ENCODE data around the gene TMEM222. TPM values are rescaled to one million over a fixed set of nuclear protein-coding genes. Genes with fewer than 3 reads are reported as not detected.

The TMEM222 gene, protein sequence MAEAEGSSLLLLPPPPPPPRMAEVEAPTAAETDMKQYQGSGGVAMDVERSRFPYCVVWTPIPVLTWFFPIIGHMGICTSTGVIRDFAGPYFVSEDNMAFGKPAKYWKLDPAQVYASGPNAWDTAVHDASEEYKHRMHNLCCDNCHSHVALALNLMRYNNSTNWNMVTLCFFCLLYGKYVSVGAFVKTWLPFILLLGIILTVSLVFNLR
- total RNA-seq: 10 to 100 TPM; 22.0 to 25.4 TPM

DNA sequence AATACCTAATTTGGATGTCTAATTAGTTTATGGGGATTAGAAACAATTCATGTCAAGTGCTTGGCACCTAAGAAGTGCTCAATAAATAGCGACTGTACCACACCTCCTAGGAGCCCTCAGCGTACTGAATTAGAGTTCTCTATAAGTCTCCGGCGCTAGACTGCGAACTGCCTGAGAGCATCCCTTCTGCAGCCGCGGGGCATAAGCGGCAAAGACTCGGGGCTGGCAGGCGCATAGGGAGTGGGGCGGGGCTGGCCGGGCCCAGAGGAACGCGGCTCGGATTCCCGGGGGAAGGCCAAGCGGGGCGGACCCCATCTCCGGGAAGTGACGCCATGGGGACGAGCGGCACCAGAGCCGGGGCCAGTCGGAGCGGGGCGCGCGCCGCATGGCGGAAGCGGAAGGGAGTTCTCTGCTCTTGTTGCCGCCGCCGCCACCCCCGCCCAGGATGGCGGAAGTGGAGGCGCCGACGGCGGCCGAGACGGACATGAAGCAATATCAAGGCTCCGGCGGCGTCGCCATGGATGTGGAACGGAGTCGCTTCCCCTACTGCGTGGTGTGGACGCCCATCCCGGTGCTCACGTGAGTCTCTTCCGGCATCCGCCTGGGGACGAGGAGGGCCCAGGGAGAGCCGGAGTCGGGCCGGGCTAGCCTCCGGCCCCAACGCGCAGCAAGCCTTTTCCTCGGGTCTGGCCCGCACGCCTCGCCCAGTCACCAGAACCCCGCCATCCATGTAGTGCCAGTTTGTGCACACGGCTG lies at the start of gene TMEM222:
TMEM222 (plus strand) TSS at position 351 of the 756 bp plus-strand sequence; CDS start at position 386, 35 bp downstream.
- CTCF ChIA-PET: interaction anchor here (0.9 to 3.1 kb wide), 10 partner anchors 10 to 347 kb away, joined by 3 to 39 read pairs (median 5); no protein-coding TSS in a partner anchor
- H3K27ac Mint-ChIP-seq: peak within 1 kb of the TSS; percentile 95
- intact Hi-C loops (cut with micrococcal nuclease): no loop called here
- ATAC-seq: peak; percentile 98
- H3K4me1 Mint-ChIP-seq (ENCODE audit: low read depth): peaks cover 39% of the 10 kb centered on the region
- TF ChIP-seq, protein P1, sequence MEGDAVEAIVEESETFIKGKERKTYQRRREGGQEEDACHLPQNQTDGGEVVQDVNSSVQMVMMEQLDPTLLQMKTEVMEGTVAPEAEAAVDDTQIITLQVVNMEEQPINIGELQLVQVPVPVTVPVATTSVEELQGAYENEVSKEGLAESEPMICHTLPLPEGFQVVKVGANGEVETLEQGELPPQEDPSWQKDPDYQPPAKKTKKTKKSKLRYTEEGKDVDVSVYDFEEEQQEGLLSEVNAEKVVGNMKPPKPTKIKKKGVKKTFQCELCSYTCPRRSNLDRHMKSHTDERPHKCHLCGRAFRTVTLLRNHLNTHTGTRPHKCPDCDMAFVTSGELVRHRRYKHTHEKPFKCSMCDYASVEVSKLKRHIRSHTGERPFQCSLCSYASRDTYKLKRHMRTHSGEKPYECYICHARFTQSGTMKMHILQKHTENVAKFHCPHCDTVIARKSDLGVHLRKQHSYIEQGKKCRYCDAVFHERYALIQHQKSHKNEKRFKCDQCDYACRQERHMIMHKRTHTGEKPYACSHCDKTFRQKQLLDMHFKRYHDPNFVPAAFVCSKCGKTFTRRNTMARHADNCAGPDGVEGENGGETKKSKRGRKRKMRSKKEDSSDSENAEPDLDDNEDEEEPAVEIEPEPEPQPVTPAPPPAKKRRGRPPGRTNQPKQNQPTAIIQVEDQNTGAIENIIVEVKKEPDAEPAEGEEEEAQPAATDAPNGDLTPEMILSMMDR (IDR thresholded peaks at IDR 0.05): no peak
- no peaks in the 10 kb centered on the region for H3K9me3 Mint-ChIP-seq
- POLR2A ChIA-PET: interaction anchor here (0.7 to 1.8 kb wide), 5 partner anchors 10 to 60 kb away, joined by 3 to 5 read pairs (median 4); partner anchors contain the start of genes CD164L2 and SYTL1
- peaks cover 27% of the 10 kb centered on the region for H3K36me3 Mint-ChIP-seq (ENCODE audit: low read depth)
- H3K27me3 Mint-ChIP-seq: no peaks in the 10 kb centered on the region
- peak within 1 kb of the TSS; percentile 95 for H3K4me3 Mint-ChIP-seq
- peak; percentile 97 for DNase-seq

DNA sequence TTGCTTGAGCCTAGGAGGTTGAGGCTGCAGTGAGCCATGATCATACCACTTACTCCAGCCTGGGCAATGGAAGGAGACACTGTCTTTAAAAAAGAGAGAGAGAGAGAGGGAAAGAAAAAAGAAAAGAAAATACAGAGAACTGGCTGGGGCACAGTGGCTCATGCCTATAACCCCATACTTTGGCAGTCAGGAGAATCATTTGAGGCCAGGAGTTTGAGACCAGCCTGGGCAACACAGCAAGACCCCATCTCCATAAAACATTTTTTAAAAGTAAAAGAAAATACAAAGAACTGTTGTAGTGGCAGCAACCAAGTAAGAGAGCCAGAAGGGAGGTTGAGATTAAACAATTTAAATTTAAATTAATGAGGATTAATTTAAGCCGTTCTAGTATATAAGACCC lies 47.8 kb upstream of the TMEM222 start:
- H3K4me3 Mint-ChIP-seq: no peak overlapping the region
- TF ChIP-seq, protein P1 (IDR thresholded peaks at IDR 0.05): no peak
- no peak for ATAC-seq
- no peaks in the 10 kb centered on the region for H3K27me3 Mint-ChIP-seq
- intact Hi-C loops (cut with micrococcal nuclease): no loop called here
- peaks cover 13% of the 10 kb centered on the region for H3K4me1 Mint-ChIP-seq (ENCODE audit: low read depth)
- H3K36me3 Mint-ChIP-seq (ENCODE audit: low read depth): peaks cover 25% of the 10 kb centered on the region
- H3K9me3 Mint-ChIP-seq: peaks cover 4% of the 10 kb centered on the region
- CTCF ChIA-PET: no interaction called here
- H3K27ac Mint-ChIP-seq: no peak overlapping the region
- POLR2A ChIA-PET: no interaction called here
- no peak for DNase-seq

DNA sequence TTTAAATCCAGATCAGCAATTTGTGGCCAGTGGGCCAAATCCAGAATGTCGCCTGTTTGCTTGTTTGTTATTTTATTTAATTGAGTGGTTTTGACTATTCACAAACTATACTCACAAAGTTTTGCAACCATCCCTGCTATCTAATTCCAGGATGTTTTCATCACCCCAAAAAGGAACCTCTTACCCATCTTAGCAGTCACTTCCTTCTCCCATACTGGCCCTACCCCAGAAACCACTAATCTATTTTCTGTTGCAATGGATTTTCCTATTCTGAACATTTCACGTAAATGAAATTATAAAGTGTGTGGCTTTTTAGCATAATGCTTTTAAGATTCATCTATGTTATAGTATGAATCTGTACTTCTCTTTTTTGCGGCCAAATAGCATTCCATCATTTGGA lies 46.3 kb upstream of the TMEM222 start:
- ChIA-PET CTCF (no interaction called here), POLR2A (no interaction called here)
- DNase-seq: no peak
- Mint-ChIP-seq H3K27me3 (no peaks in the 10 kb centered on the region), H3K27ac (no peak overlapping the region), H3K36me3 (ENCODE audit: low read depth) (peaks cover 24% of the 10 kb centered on the region), H3K4me3 (no peak overlapping the region), H3K9me3 (peaks cover 4% of the 10 kb centered on the region), H3K4me1 (ENCODE audit: low read depth) (peaks cover 11% of the 10 kb centered on the region)
- no peak for ATAC-seq
- intact Hi-C loops (cut with micrococcal nuclease): no loop called here
- TF ChIP-seq, protein P1 (IDR thresholded peaks at IDR 0.05): no peak

DNA sequence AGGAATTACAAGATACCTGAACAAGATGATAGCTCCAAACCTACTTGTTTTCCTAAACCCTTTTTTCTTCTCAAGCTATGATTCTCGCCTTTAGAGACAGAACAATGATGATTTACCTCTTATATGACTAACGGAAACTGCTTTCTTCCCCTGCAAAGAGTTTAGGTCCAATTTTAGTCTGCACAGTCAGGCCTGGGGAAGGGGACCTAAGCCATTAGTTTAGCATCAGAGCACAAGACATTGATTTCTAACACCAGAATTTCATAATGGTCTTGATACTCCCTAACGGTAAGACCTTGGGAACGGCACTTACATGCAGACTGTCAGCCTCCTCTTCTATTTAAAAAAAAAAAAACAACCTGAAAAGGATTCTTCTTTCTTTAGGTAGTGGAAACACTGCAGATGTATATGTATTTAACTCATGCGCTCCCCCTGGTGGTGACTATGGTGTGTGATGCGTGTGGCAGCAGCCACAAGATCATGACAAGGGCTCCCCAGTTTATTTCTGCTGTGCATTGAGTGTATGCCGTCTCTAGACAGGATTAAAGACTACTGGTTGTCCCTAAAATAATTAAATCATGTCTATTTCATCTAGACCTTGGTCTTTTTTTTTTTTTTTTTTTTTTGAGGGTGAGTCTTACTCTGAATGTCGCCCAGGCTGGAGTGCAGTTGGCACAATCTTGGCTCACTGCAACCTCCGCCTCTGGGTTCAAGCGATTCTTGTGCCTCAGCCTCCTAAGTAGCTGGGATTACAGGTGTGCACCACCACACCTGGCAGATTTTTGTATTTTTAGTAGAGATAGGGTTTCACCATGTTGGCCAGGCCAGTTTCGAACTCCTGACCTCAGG lies 37.3 kb upstream of the TMEM222 start:
- DNase-seq (peak; percentile 97), ATAC-seq (peak; percentile 96)
- Mint-ChIP-seq H3K9me3 (no peaks in the 10 kb centered on the region), H3K27ac (no peak overlapping the region), H3K27me3 (no peaks in the 10 kb centered on the region), H3K36me3 (ENCODE audit: low read depth) (no peaks in the 10 kb centered on the region), H3K4me3 (no peak overlapping the region), H3K4me1 (ENCODE audit: low read depth) (no peaks in the 10 kb centered on the region)
- POLR2A ChIA-PET: interaction anchor here (0.6 to 1.1 kb wide), 4 partner anchors 12 to 195 kb away, joined by 3 to 4 read pairs (median 4); no protein-coding TSS in a partner anchor
- TF ChIP-seq, protein P1 (IDR thresholded peaks at IDR 0.05): peak; percentile 88
- CTCF ChIA-PET: interaction anchor here (0.7 to 9.0 kb wide), 43 partner anchors 12 to 249 kb away, joined by 3 to 114 read pairs (median 4); no protein-coding TSS in a partner anchor
- intact Hi-C loops (cut with micrococcal nuclease): loop anchor here (1.0 to 10.0 kb wide), 3 partner anchors 86 to 240 kb away; no protein-coding TSS in a partner anchor

All from activated CD8-positive, alpha-beta T cell treated with anti-CD3 and anti-CD28 coated beads for 36 hours (primary cell).